HL-60 (cell line): Measurements from ENCODE around the gene VPS13D.

Experiments used
- DNase-seq, 2 experiments: peaks; one replicate each; pipeline ENCODE4 v3.0.0-alpha.2; 2010 to 2020; ENCODE audit warnings: low read depth in 1 of 2, low spot score in 1 of 2
- H3K27ac ChIP-seq: fragments of 250-450 bp; sonication (Bioruptor Pico); replicated peaks from 2 replicates; pipeline ENCODE4 v1.5.1; 2020; ENCODE audit warnings: mild to moderate bottlenecking, moderate library complexity
- H3K27me3 ChIP-seq: fragments of 250-450 bp; sonication (Bioruptor Pico); 2 replicates; pipeline ENCODE4 v1.5.1; 2021; ENCODE audit warnings: mild to moderate bottlenecking, moderate library complexity; ENCODE audit not compliant: insufficient read depth, poor library complexity, severe bottlenecking
- H3K4me3 ChIP-seq: replicated peaks from 2 replicates; pipeline ENCODE4 v1.5.1; 2011; ENCODE audit warnings: mild to moderate bottlenecking, control low read depth, low read length; ENCODE audit not compliant: insufficient read depth
- GABPA ChIP-seq: IDR thresholded peaks from 2 replicates; pipeline ENCODE4 v1.6.1; 2012; ENCODE audit warnings: low read depth
- POLR2AphosphoS5 ChIP-seq: IDR thresholded peaks from 2 replicates; pipeline ENCODE4 v1.6.1; 2012; ENCODE audit warnings: low read depth
- SPI1 ChIP-seq: IDR thresholded peaks from 2 replicates; pipeline ENCODE4 v1.6.1; 2012; ENCODE audit warnings: low read depth, mild to moderate bottlenecking, borderline replicate concordance
- TF ChIP-seq, protein P1 (sequence below): IDR thresholded peaks from 2 replicates; pipeline ENCODE4 v1.6.1; 2012; ENCODE audit warnings: low read depth; ENCODE audit not compliant: insufficient replicate concordance
- TF ChIP-seq, protein P2 (sequence below): IDR thresholded peaks from one replicate; pipeline ENCODE4 v1.5.1; 2011; ENCODE audit warnings: low read length, control low read depth, inconsistent platforms; ENCODE audit not compliant: insufficient read depth

The VPS13D gene

DNA sequence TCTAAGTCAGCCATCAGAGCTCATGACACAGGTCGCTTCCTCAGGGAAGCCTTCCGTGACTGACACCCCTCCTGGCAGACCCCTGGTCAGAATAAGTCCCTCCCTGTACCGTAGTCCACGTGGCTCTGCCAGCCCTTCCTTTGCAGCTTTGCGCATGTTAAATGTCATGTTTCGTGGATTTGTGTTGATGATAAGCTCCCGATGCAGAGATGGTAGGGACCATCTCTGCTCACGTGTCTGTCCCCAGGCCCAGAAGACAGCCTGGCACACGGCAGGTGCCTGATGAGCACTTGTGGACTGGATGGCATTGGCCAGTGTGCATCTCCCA lies 312.3 kb downstream of the VPS13D start:
- no peak overlapping the region for H3K4me3 ChIP-seq
- TF ChIP-seq, protein P1, sequence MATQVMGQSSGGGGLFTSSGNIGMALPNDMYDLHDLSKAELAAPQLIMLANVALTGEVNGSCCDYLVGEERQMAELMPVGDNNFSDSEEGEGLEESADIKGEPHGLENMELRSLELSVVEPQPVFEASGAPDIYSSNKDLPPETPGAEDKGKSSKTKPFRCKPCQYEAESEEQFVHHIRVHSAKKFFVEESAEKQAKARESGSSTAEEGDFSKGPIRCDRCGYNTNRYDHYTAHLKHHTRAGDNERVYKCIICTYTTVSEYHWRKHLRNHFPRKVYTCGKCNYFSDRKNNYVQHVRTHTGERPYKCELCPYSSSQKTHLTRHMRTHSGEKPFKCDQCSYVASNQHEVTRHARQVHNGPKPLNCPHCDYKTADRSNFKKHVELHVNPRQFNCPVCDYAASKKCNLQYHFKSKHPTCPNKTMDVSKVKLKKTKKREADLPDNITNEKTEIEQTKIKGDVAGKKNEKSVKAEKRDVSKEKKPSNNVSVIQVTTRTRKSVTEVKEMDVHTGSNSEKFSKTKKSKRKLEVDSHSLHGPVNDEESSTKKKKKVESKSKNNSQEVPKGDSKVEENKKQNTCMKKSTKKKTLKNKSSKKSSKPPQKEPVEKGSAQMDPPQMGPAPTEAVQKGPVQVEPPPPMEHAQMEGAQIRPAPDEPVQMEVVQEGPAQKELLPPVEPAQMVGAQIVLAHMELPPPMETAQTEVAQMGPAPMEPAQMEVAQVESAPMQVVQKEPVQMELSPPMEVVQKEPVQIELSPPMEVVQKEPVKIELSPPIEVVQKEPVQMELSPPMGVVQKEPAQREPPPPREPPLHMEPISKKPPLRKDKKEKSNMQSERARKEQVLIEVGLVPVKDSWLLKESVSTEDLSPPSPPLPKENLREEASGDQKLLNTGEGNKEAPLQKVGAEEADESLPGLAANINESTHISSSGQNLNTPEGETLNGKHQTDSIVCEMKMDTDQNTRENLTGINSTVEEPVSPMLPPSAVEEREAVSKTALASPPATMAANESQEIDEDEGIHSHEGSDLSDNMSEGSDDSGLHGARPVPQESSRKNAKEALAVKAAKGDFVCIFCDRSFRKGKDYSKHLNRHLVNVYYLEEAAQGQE = no peak
- TF ChIP-seq, protein P2, sequence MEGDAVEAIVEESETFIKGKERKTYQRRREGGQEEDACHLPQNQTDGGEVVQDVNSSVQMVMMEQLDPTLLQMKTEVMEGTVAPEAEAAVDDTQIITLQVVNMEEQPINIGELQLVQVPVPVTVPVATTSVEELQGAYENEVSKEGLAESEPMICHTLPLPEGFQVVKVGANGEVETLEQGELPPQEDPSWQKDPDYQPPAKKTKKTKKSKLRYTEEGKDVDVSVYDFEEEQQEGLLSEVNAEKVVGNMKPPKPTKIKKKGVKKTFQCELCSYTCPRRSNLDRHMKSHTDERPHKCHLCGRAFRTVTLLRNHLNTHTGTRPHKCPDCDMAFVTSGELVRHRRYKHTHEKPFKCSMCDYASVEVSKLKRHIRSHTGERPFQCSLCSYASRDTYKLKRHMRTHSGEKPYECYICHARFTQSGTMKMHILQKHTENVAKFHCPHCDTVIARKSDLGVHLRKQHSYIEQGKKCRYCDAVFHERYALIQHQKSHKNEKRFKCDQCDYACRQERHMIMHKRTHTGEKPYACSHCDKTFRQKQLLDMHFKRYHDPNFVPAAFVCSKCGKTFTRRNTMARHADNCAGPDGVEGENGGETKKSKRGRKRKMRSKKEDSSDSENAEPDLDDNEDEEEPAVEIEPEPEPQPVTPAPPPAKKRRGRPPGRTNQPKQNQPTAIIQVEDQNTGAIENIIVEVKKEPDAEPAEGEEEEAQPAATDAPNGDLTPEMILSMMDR = no peak
- TF ChIP-seq POLR2AphosphoS5 (no peak), SPI1 (no peak), GABPA (no peak)
- H3K27ac ChIP-seq = no peak overlapping the region

DNA sequence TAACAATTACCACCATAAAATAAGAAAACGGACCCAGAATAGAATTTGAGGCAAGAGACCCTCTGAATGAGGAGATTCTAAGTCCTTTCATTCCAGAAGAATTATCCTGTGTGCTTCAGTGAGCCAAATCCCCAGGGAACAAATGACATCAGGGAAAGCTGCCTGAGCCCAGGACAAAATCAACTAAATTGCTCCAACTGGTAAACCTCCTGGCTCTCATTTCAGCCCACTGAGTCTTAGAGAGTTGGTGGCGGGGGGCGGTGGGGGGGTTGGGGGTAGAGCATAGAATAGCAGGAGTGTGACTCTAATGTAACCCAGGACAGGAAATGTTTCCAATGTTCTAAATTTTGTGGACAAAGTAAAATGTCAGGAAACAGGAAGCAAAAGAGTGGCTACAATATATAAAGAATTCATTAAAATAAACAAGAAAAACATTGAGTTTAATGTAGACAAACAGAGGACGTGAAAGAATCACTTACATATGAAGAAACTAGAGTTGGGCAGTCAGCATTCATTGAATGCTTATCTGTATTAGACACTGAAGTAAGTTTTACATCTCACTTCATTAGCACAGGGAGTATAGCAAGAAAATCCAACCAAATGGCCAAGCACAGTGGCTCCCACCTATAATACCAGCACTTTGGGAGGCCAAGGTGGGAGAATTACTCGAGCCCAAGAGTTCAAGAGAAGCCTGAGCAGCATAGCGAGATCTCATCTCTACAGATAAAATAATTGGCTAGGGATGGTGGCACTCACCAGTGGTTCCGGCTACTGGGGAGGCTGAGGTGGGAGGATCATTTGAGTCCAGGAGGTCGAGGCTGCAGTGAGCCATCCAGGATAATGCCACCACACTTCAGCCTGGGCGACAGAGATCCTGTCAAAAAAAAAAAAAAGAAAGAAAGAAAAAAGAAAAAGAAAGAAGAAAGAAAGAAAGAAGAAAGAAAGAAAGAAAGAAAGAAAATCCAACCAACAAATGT lies 313.1 kb downstream of the VPS13D start:
- TF ChIP-seq, protein P1 = no peak
- TF ChIP-seq, protein P2 = no peak
- TF ChIP-seq POLR2AphosphoS5 = no peak
- H3K27me3 ChIP-seq = no peaks in the 10 kb centered on the region
- no peak overlapping the region for H3K27ac ChIP-seq
- DNase-seq = no peak
- H3K4me3 ChIP-seq = no peak overlapping the region

More for the DNA sequence above, 312.3 kb downstream of the VPS13D start:
- DNase-seq = no peak
- no peaks in the 10 kb centered on the region for H3K27me3 ChIP-seq

DNA sequence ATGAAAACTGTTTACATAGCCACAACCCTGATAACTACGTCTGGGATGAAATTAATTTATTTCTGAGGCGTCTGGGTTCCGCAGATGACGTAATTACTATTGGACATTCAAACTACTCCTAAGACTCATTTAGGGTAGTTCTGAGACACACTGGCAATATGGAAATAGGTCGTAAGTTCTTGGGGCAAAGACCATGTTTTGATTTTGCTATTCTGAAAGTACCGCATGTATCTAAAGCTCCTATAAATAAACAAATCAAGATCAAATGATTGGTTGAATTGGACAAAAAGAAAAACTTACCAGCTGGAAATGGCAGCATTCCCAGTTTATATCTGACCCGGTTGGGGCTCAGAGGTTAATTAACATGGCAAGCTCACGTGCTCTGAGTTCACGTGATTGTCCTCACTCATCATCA lies 313.9 kb downstream of the VPS13D start:
- H3K4me3 ChIP-seq = no peak overlapping the region
- no peaks in the 10 kb centered on the region for H3K27me3 ChIP-seq
- no peak for DNase-seq
- no peak overlapping the region for H3K27ac ChIP-seq
- TF ChIP-seq, protein P1 = no peak
- TF ChIP-seq, protein P2 = no peak
- TF ChIP-seq SPI1 = no peak
- no peak for TF ChIP-seq GABPA
- TF ChIP-seq POLR2AphosphoS5 = no peak
